GM12875 (cell line): ENCODE measurements around the gene TAGLN.

Experiments used
- H3K4me3 ChIP-seq: one replicate; pipeline ENCODE4 v1.5.1; 2011; ENCODE audit warnings: low read depth, low read length, control low read depth
- CTCF ChIP-seq: IDR thresholded peaks from 2 replicates; pipeline ENCODE4 v1.5.1; 2011; ENCODE audit warnings: low read depth, mild to moderate bottlenecking, control low read depth, inconsistent platforms, low read length, moderate library complexity, borderline replicate concordance; ENCODE audit not compliant: insufficient read depth

Gene TAGLN

GRCh38 chr11:117226388-117227385 lies 27.5 kb downstream of the TAGLN start:
- H3K4me3 ChIP-seq: no peak overlapping the region
- TF ChIP-seq CTCF: peak; percentile 65

GRCh38 chr11:117228091-117228490 lies 28.9 kb downstream of the TAGLN start:
- no peak overlapping the region for H3K4me3 ChIP-seq
- no peak for TF ChIP-seq CTCF

GRCh38 chr11:117229411-117229810 lies 30.2 kb downstream of the TAGLN start:
- no peak overlapping the region for H3K4me3 ChIP-seq
- no peak for TF ChIP-seq CTCF

- peak overlapping the region; percentile 86 for H3K4me3 ChIP-seq
- no peak for TF ChIP-seq CTCF
These were observed 30.7 kb downstream of the TAGLN start for GRCh38 chr11:117229931-117230285.

- peak overlapping the region; percentile 86 for H3K4me3 ChIP-seq
- TF ChIP-seq CTCF: no peak
These were observed 31.3 kb downstream of the TAGLN start for GRCh38 chr11:117230286-117230961.

- TF ChIP-seq CTCF: no peak
- peak overlapping the region; percentile 86 for H3K4me3 ChIP-seq
These were observed 32.0 kb downstream of the TAGLN start for GRCh38 chr11:117230999-117231841.
